Glomerular endothelial cell (primary cell): ENCODE data around the gene UPK1B. TPM values are rescaled to one million over a fixed set of nuclear protein-coding genes. Genes with fewer than 3 reads are reported as not detected.
"Not testable (repeated sequence)": the region's sequence is repeated elsewhere in the genome, so short reads cannot be mapped to it uniquely, and the experiment has no call there.

Experiments
- DNase-seq: peaks from one replicate; pipeline ENCODE4 v3.0.0-alpha.2; 2011; ENCODE audit warnings: low read depth, low spot score; ENCODE audit errors: extremely low read depth
- total RNA-seq: library from RNA; depleted of rRNA; stranded (reverse); fragments of >200 nt; gene quantifications from 2 replicates; pipeline ENCODE4 v1.2.3, GENCODE V29; 2015

The UPK1B gene
- total RNA-seq, 1 donor from 2014 or later, result 1.5 TPM

GRCh38 chr3:119243058-119243529 lies 69.7 kb downstream of the UPK1B start:
- DNase-seq, result not testable (repeated sequence)

GRCh38 chr3:119243712-119244111 lies 70.3 kb downstream of the UPK1B start:
- no peak for DNase-seq

- no peak for DNase-seq
These were observed 72.4 kb downstream of the UPK1B start for GRCh38 chr3:119245778-119246177.

Other genes starting within 250 kb of the UPK1B start
- gene IGSF11, start 138.8 kb upstream of the UPK1B start, total RNA-seq, result 0.44 TPM in 1 of 2 replicates, not detected in the other
- gene TEX55, start 27.4 kb upstream of the UPK1B start, total RNA-seq, result not detected in 2 replicates
- 9.2 and 9.7 TPM in 2 replicates for gene B4GALT4, start 67.3 kb downstream of the UPK1B start, total RNA-seq
- 53.9 and 73.3 TPM in 2 replicates for gene ARHGAP31, start 120.8 kb downstream of the UPK1B start, total RNA-seq